GM06990 (cell line): ENCODE results near the gene CADM1.

ENCODE experiments used
- DNase-seq: peaks from one replicate; pipeline ENCODE4 v3.0.0-alpha.2; 2011; ENCODE audit not compliant: insufficient read length; ENCODE audit errors: extremely low read depth
- H3K27me3 ChIP-seq: replicated peaks from 2 replicates; pipeline ENCODE4 v1.6.0; 2011; ENCODE audit warnings: low read length; ENCODE audit not compliant: control insufficient read depth, insufficient read depth
- H3K36me3 ChIP-seq: 2 replicates; pipeline ENCODE4 v1.5.1; 2011; ENCODE audit warnings: low read length; ENCODE audit not compliant: control insufficient read depth, insufficient read depth
- H3K4me3 ChIP-seq: replicated peaks from 2 replicates; pipeline ENCODE4 v1.5.1; 2011; ENCODE audit warnings: low read depth, mild to moderate bottlenecking, control low read depth, low read length
- CTCF ChIP-seq: IDR thresholded peaks from 2 replicates; pipeline ENCODE4 v1.5.1; 2011; ENCODE audit warnings: low read length, control low read depth, mild to moderate bottlenecking, inconsistent platforms; ENCODE audit not compliant: insufficient read depth, poor library complexity, severe bottlenecking

CADM1 gene

GRCh38 chr11:115194802-115195110, 309.5 kb downstream of the CADM1 start:
- no peak for TF ChIP-seq CTCF
- Histone ChIP-seq H3K27me3 (no peaks in the 10 kb centered on the region), H3K36me3 (no peaks in the 10 kb centered on the region), H3K4me3 (no peak overlapping the region)
- DNase-seq: no peak

- Histone ChIP-seq H3K36me3 (no peaks in the 10 kb centered on the region), H3K4me3 (no peak overlapping the region), H3K27me3 (no peaks in the 10 kb centered on the region)
- DNase-seq: no peak
- no peak for TF ChIP-seq CTCF
Measured at GRCh38 chr11:115193914-115194801, 310.1 kb downstream of the CADM1 start.

GRCh38 chr11:115191761-115192160, 312.5 kb downstream of the CADM1 start:
- no peak for DNase-seq
- Histone ChIP-seq H3K36me3 (no peaks in the 10 kb centered on the region), H3K27me3 (no peaks in the 10 kb centered on the region), H3K4me3 (no peak overlapping the region)
- no peak for TF ChIP-seq CTCF

GRCh38 chr11:115190196-115190595, 314.0 kb downstream of the CADM1 start:
- H3K27me3 ChIP-seq: no peaks in the 10 kb centered on the region
- no peak for TF ChIP-seq CTCF
- no peak overlapping the region for H3K4me3 ChIP-seq
- no peaks in the 10 kb centered on the region for H3K36me3 ChIP-seq
- no peak for DNase-seq

- Histone ChIP-seq H3K36me3 (no peaks in the 10 kb centered on the region), H3K27me3 (no peaks in the 10 kb centered on the region), H3K4me3 (no peak overlapping the region)
- no peak for TF ChIP-seq CTCF
- DNase-seq: no peak
Measured at GRCh38 chr11:115188898-115189278, 315.3 kb downstream of the CADM1 start.
